SK-N-SH (cell line): ENCODE measurements around the gene JMJD6.

Source experiments
- EZH2phosphoT487 ChIP-seq: fragments of 200-600 bp; sonication (generic); IDR thresholded peaks from 2 replicates; pipeline ENCODE4 v1.6.1; 2017; ENCODE audit warnings: low read depth, mixed run types, mild to moderate bottlenecking, antibody characterized with exemption, moderate library complexity, borderline replicate concordance
- GABPA ChIP-seq: IDR thresholded peaks from 2 replicates; pipeline ENCODE4 v1.4.0; 2012; ENCODE audit warnings: low read depth, mild to moderate bottlenecking
- GATA2 ChIP-seq: sonication (generic); formaldehyde crosslinking; IDR thresholded peaks from 2 replicates; pipeline ENCODE4 v1.5.0; 2020; ENCODE audit warnings: mild to moderate bottlenecking, missing genetic modification reagents
- JUND ChIP-seq: IDR thresholded peaks from 2 replicates; pipeline ENCODE4 v1.4.0; 2012
- MAX ChIP-seq: IDR thresholded peaks from 2 replicates; pipeline ENCODE4 v1.4.0; 2012; ENCODE audit warnings: low read depth
- POLR2AphosphoS5 ChIP-seq: IDR thresholded peaks from 2 replicates; pipeline ENCODE4 v1.6.1; 2012; ENCODE audit warnings: low read depth, low read length
- REST ChIP-seq: IDR thresholded peaks from 2 replicates; pipeline ENCODE4 v1.6.1; 2012; ENCODE audit warnings: mild to moderate bottlenecking, low read depth, low read length, moderate library complexity
- YY1 ChIP-seq: IDR thresholded peaks from 2 replicates; pipeline ENCODE4 v1.4.0; 2012; ENCODE audit warnings: low read depth, mild to moderate bottlenecking
- TF ChIP-seq, protein P1 (sequence below): fragments of 200-600 bp; sonication (generic); IDR thresholded peaks from 2 replicates; pipeline ENCODE4 v1.6.1; 2017; ENCODE audit warnings: antibody characterized with exemption, mild to moderate bottlenecking, moderate library complexity

DNA sequence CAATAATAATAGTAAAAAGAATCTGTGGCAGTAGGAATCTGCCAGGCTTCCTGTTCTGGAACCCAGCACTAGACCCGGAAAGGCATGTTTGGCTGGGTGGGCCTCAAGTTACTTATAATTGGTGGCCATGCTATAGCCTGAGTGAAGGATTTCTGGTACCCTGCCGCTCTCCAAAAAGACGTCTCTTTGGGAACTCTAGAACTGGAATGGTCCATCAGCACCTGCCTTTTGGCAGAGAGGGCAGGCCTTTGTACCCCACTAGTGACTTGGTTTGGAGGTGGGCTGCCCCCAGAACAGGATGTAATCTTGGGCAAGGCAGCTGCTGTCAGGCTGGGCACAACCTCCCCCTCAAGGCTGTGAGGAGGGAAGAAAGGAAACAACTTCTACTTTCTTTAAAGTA lies 53.5 kb downstream of the JMJD6 start:
- TF ChIP-seq, protein P1, sequence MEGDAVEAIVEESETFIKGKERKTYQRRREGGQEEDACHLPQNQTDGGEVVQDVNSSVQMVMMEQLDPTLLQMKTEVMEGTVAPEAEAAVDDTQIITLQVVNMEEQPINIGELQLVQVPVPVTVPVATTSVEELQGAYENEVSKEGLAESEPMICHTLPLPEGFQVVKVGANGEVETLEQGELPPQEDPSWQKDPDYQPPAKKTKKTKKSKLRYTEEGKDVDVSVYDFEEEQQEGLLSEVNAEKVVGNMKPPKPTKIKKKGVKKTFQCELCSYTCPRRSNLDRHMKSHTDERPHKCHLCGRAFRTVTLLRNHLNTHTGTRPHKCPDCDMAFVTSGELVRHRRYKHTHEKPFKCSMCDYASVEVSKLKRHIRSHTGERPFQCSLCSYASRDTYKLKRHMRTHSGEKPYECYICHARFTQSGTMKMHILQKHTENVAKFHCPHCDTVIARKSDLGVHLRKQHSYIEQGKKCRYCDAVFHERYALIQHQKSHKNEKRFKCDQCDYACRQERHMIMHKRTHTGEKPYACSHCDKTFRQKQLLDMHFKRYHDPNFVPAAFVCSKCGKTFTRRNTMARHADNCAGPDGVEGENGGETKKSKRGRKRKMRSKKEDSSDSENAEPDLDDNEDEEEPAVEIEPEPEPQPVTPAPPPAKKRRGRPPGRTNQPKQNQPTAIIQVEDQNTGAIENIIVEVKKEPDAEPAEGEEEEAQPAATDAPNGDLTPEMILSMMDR: no peak
- no peak for TF ChIP-seq GATA2 (CRISPR knock-in tag)
- no peak for TF ChIP-seq YY1
- TF ChIP-seq JUND: no peak
- TF ChIP-seq POLR2AphosphoS5: no peak; the same call in 1 of the 2 replicates
- no peak for TF ChIP-seq REST
- no peak for TF ChIP-seq MAX
- TF ChIP-seq EZH2phosphoT487: no peak
- TF ChIP-seq GABPA: no peak
